Measurements from ENCODE around the gene B4GAT1. TPM values are rescaled to one million over a fixed set of nuclear protein-coding genes. Genes with fewer than 3 reads are reported as not detected.
A peak's percentile ranks its signal among the peaks of the same experiment; 100 is the strongest.
"Not testable (repeated sequence)": the region's sequence is repeated elsewhere in the genome, so short reads cannot be mapped to it uniquely, and the experiment has no call there.

B4GAT1 gene
- total RNA-seq, 1 experiment from 2014 or later: 10.6 TPM

DNA sequence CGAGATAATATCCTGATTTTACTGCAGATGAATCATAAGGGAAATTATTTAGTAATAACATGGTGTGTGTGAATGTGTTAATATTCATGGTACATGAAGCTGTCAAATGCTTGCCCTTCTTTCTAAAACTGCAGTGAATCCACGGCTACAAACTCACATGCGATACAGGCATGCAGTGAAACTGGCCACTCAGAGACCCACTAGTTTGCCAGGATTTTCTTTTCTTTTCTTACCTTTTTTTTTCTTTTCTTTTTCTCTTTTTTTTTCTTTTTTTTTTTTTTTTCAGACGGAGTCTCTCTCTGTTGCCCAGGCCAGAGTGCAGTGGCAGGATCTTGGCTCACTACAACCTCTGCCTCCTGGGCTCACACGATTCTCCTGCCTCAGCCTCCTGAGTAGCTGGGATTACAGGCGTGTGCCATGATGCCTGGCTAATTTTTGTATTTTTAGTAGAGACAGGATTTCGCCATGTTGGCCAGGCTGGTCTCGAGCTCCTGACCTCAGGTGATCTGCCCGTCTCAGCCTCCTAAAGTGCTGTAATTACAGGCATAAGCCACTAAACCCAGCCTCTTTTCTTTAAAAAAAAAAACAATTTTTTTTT, 26.4 kb upstream of the B4GAT1 start:
- H3K9me3 ChIP-seq (ENCODE audit: low read length); H2AFZ ChIP-seq (ENCODE audit: low read length); H3K4me2 ChIP-seq (ENCODE audit: low read depth, low read length, poor library complexity, severe bottlenecking); H3K36me3 ChIP-seq (ENCODE audit: insufficient read depth, low read length); H3K27ac ChIP-seq (ENCODE audit: low read length); H3K79me2 ChIP-seq (ENCODE audit: low read length); H3K4me3 ChIP-seq (ENCODE audit: low read length); H3K9me2 ChIP-seq (replicated peaks; ENCODE audit: insufficient read depth, low read length); H3K9ac ChIP-seq (ENCODE audit: low read length); DNase-seq; H4K20me1 ChIP-seq (ENCODE audit: insufficient read depth, low read depth, low read length); H3K27me3 ChIP-seq (ENCODE audit: low read length): not testable (repeated sequence)
- H3K4me1 ChIP-seq (ENCODE audit: low read length): peaks cover 19% of the 10 kb centered on the region

DNA sequence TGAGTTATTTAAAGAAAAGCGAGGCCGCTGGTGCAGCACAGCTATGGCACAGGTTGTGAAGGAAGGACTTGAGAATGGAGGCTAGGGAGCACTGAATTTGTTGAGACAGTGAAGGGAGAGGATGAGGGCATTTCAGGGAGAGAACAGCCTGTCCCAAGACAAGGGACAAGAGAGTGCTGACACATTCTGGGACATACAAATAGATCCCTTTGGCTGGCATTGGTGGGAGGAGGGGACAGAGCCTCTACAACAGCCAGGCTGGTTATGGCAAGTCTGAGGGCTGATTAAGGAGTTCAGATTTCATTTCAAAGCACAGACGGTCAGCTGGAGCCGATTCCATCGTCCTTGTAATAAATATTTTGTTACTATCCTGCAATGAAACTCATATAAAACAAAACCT, 25.8 kb upstream of the B4GAT1 start:
- H3K9me2 ChIP-seq (replicated peaks; ENCODE audit: insufficient read depth, low read length): no peaks in the 10 kb centered on the region
- peaks cover 24% of the 10 kb centered on the region for H3K4me1 ChIP-seq (ENCODE audit: low read length)
- H3K36me3 ChIP-seq (ENCODE audit: insufficient read depth, low read length): no peaks in the 10 kb centered on the region
- H3K27ac ChIP-seq (ENCODE audit: low read length): no peak overlapping the region
- H3K79me2 ChIP-seq (ENCODE audit: low read length): no peaks in the 10 kb centered on the region
- no peaks in the 10 kb centered on the region for H4K20me1 ChIP-seq (ENCODE audit: insufficient read depth, low read depth, low read length)
- H3K4me2 ChIP-seq (ENCODE audit: low read depth, low read length, poor library complexity, severe bottlenecking): no peak overlapping the region
- DNase-seq: no peak
- no peaks in the 10 kb centered on the region for H3K27me3 ChIP-seq (ENCODE audit: low read length)
- no peak overlapping the region for H2AFZ ChIP-seq (ENCODE audit: low read length)
- no peak overlapping the region for H3K4me3 ChIP-seq (ENCODE audit: low read length)
- no peak overlapping the region for H3K9ac ChIP-seq (ENCODE audit: low read length)
- H3K9me3 ChIP-seq (ENCODE audit: low read length): no peaks in the 10 kb centered on the region

DNA sequence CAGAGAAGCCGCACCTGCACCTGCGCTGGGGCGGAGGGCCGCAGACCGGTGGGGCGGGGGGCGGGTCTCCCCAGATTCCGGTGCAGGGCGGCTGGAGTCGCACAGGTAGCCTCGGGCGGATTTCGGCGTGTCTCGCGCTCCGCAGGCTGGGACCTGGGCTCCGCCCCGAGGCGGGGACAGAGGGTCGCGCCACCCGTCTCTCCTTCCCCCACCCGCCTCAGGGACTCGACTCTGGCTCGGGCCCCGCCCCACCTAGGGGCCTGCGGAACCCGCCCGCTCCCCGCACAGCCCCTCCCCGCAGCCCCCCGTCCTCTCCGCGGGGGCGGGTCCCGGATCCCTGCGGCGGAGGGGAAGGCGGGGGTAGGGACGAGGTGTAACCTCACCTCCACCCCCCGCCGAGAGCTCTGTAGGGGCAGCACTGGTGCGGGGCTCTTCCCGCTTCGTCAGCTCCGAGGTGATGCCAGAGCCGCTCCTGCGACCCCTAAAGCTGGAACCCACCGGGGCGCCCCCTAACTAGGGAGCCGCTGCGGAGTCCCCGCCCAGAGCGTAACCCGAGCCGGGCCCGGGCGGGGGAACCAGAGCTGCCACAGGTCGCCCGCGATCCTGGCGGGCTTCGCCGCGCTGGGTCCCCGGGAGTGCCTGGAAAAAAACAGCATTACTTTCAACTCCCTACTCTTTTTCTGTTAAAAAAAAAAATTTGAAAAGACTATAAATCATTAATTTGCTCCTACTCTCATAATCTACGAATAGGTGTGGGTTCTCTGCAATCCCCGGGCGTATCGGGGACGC, 24.4 kb upstream of the B4GAT1 start, which contains the start of gene SLC29A2:
Gene SLC29A2, minus strand, starts transcription at position 134 of the 789 bp plus-strand sequence. CDS start 169 bp downstream, outside the sequence.
- Histone ChIP-seq H4K20me1 (ENCODE audit: insufficient read depth, low read depth, low read length) (no peaks in the 10 kb centered on the region), H3K4me1 (ENCODE audit: low read length) (peaks cover 24% of the 10 kb centered on the region), H3K27ac (ENCODE audit: low read length) (no peak within 1 kb of the TSS; the same call in 1 of the 2 replicates), H3K9me3 (ENCODE audit: low read length) (no peaks in the 10 kb centered on the region), H3K4me3 (ENCODE audit: low read length) (peak within 1 kb of the TSS; percentile 69), H2AFZ (ENCODE audit: low read length) (peak within 1 kb of the TSS; percentile 89), H3K36me3 (ENCODE audit: insufficient read depth, low read length) (no peaks in the 10 kb centered on the region), H3K9ac (ENCODE audit: low read length) (peak within 1 kb of the TSS; percentile 63), H3K79me2 (ENCODE audit: low read length) (no peaks in the 10 kb centered on the region), H3K27me3 (ENCODE audit: low read length) (no peaks in the 10 kb centered on the region), H3K4me2 (ENCODE audit: low read depth, low read length, poor library complexity, severe bottlenecking) (peak within 1 kb of the TSS; percentile 83), H3K9me2 (replicated peaks; ENCODE audit: insufficient read depth, low read length) (no peaks in the 10 kb centered on the region)
- peak; percentile 70 for DNase-seq

DNA sequence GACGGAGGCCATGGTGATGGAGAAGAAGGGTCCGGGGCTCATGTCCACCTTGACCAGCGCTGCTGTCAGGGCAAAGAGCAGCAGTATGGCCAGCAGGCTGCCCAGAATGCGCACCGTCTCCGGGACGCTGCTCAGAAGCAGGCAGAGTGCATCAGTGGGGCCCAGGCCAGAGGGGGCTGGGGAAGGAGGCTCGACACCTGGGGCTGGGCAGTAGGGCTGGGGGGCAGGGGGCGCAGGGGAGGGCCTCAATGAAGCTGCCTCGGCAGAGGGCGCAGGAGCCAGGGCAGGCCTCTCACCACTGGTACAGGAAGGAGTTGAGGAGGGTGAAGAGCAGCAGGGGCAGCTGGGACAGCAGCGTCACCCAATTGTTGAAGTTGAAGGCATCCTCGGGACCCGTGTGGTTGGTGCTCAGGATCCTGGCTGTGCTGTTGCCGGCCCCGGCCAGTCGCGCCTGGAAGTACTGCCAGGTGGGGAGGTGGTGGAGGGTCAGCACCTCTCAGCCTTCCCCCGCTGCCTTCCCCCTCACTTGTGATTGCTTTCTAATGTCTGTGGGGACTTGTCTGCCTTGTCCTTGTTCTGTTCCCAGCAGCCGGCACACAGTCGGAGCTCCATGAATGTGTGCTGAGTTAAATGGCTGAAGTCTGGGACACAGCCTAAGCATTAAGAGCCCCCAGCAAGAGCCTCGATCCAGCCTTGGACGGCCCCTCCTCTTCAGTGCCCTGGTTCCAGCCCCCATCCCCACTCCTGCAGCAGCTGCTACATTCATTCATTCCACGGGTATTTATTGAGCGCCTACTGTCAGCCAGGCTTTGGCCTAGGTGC, 21.9 kb upstream of the B4GAT1 start:
- H3K9ac ChIP-seq (ENCODE audit: low read length): no peak overlapping the region
- H3K4me2 ChIP-seq (ENCODE audit: low read depth, low read length, poor library complexity, severe bottlenecking): no peak overlapping the region

DNA sequence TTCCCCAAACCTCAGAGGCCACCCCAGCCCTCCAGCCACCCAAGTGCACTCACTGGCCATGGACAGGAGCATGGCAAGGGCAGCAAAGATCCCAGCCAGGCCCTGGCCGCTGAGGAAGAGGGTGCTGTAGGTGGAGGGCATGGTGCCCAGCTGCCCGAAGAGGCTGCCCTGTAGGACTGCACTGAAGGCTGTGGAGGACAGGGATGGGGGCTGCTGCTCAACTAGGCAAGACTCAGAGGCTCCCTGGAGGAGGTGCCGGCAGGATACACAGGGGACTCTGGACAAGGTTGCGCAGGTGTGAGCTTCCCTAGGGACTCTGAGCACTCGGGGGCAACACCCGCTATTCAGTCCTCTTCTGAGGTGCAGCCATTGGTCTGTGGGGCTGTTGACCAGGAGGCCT, 21.1 kb upstream of the B4GAT1 start:
- DNase-seq: no peak
- H3K4me2 ChIP-seq (ENCODE audit: low read depth, low read length, poor library complexity, severe bottlenecking): no peak overlapping the region
- H3K27me3 ChIP-seq (ENCODE audit: low read length): no peaks in the 10 kb centered on the region
- no peaks in the 10 kb centered on the region for H3K9me2 ChIP-seq (replicated peaks; ENCODE audit: insufficient read depth, low read length)
- no peak overlapping the region for H3K9ac ChIP-seq (ENCODE audit: low read length)
- 0 out of 2 replicates have a peak, but pooled peaks cover 3% of the 10 kb centered on the region for H4K20me1 ChIP-seq (ENCODE audit: insufficient read depth, low read depth, low read length)
- H3K27ac ChIP-seq (ENCODE audit: low read length): no peak overlapping the region
- no peaks in the 10 kb centered on the region for H3K9me3 ChIP-seq (ENCODE audit: low read length)
- no peaks in the 10 kb centered on the region for H3K36me3 ChIP-seq (ENCODE audit: insufficient read depth, low read length)
- no peak overlapping the region for H2AFZ ChIP-seq (ENCODE audit: low read length)
- no peak overlapping the region for H3K4me3 ChIP-seq (ENCODE audit: low read length)
- H3K79me2 ChIP-seq (ENCODE audit: low read length): no peaks in the 10 kb centered on the region
- peaks cover 24% of the 10 kb centered on the region for H3K4me1 ChIP-seq (ENCODE audit: low read length)

More for the DNA sequence above, 21.9 kb upstream of the B4GAT1 start:
- H4K20me1 ChIP-seq (ENCODE audit: insufficient read depth, low read depth, low read length): no peaks in the 10 kb centered on the region
- H2AFZ ChIP-seq (ENCODE audit: low read length): no peak overlapping the region
- H3K9me2 ChIP-seq (replicated peaks; ENCODE audit: insufficient read depth, low read length): no peaks in the 10 kb centered on the region
- no peak for DNase-seq
- H3K9me3 ChIP-seq (ENCODE audit: low read length): no peaks in the 10 kb centered on the region
- H3K36me3 ChIP-seq (ENCODE audit: insufficient read depth, low read length): no peaks in the 10 kb centered on the region
- H3K27ac ChIP-seq (ENCODE audit: low read length): no peak overlapping the region
- H3K4me1 ChIP-seq (ENCODE audit: low read length): peaks cover 24% of the 10 kb centered on the region
- H3K27me3 ChIP-seq (ENCODE audit: low read length): no peaks in the 10 kb centered on the region
- no peak overlapping the region for H3K4me3 ChIP-seq (ENCODE audit: low read length)
- no peaks in the 10 kb centered on the region for H3K79me2 ChIP-seq (ENCODE audit: low read length)

DNA sequence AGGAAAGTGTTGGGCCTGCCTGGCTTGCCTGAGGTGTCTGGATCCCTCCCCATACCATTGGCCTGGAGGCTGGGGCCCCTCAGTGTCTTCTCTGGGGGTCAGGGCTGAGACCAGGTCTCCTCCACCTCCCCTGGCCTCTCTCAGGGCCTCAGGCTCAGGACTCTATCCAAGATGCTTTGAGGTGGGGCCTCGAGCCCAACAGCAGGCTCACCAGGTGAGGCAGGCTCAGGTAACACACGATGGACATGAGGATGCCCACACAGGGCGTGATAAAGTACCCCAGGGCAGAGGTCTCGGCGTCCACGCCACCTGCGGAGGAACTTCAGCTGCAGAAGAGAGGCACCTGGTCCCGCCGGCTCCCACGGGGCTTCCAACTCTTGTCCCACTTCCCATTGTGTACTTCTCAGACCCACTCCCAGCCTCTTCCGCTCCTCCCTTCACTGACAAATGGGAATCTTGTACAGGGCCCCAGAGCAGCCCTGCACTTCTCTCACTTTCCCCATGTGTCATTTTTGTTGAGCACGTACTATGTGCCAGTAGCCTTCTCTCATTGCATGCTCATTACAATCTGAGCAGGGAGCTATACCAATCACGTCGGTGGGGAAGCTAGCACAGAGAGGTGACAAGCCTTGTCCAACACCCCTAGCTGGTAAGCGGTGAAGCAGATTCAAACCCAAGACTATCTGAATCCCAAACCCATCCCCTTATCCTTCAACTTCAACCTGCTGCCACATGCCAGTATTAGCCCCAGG, 20.3 kb upstream of the B4GAT1 start:
- Histone ChIP-seq H3K27ac (ENCODE audit: low read length) (no peak overlapping the region), H3K9me2 (replicated peaks; ENCODE audit: insufficient read depth, low read length) (no peaks in the 10 kb centered on the region), H3K36me3 (ENCODE audit: insufficient read depth, low read length) (no peaks in the 10 kb centered on the region), H4K20me1 (ENCODE audit: insufficient read depth, low read depth, low read length) (0 out of 2 replicates have a peak, but pooled peaks cover 3% of the 10 kb centered on the region), H3K4me3 (ENCODE audit: low read length) (no peak overlapping the region), H2AFZ (ENCODE audit: low read length) (no peak overlapping the region), H3K27me3 (ENCODE audit: low read length) (no peaks in the 10 kb centered on the region), H3K79me2 (ENCODE audit: low read length) (no peaks in the 10 kb centered on the region), H3K4me1 (ENCODE audit: low read length) (peaks cover 20% of the 10 kb centered on the region), H3K4me2 (ENCODE audit: low read depth, low read length, poor library complexity, severe bottlenecking) (no peak overlapping the region), H3K9me3 (ENCODE audit: low read length) (no peaks in the 10 kb centered on the region), H3K9ac (ENCODE audit: low read length) (no peak overlapping the region)
- DNase-seq: peak; percentile 61

DNA sequence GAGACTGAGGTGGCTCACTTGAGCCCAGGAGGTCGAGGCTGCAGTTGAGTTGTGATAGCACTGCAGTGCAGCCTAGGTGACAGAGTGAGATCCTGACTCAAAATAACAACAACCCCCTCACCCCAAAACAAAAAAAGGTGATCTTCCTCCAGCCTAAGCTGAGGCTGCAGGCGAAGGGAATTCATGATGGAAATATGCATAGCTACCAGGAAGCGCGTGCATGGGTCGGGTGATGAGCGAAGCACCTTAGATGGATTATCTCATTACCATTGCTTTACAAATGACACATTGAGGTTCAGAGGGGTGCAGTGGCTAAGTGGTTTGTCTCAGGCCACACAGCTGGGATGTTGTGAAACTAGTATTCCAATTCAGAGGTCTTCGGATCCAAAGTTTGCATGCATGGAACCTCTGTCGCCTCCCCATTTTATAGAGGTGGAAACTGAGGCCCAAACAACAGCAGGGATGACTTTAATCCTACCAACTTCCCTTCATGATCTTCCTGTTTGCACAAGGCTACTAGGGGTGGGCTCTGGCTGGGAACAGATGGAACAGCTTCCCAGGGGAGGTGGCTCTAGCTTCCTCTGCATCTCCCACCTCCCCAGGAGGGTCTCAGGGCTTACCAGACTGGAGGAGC, 19.5 kb upstream of the B4GAT1 start:
- Histone ChIP-seq H3K36me3 (ENCODE audit: insufficient read depth, low read length) (no peaks in the 10 kb centered on the region), H3K27ac (ENCODE audit: low read length) (no peak overlapping the region), H3K9me3 (ENCODE audit: low read length) (no peaks in the 10 kb centered on the region)

More for the DNA sequence above, 19.5 kb upstream of the B4GAT1 start:
- Histone ChIP-seq H3K4me1 (ENCODE audit: low read length) (peaks cover 12% of the 10 kb centered on the region), H3K4me3 (ENCODE audit: low read length) (no peak overlapping the region), H4K20me1 (ENCODE audit: insufficient read depth, low read depth, low read length) (0 out of 2 replicates have a peak, but pooled peaks cover 3% of the 10 kb centered on the region), H3K9ac (ENCODE audit: low read length) (no peak overlapping the region), H3K27me3 (ENCODE audit: low read length) (no peaks in the 10 kb centered on the region), H3K9me2 (replicated peaks; ENCODE audit: insufficient read depth, low read length) (no peaks in the 10 kb centered on the region), H2AFZ (ENCODE audit: low read length) (no peak overlapping the region), H3K4me2 (ENCODE audit: low read depth, low read length, poor library complexity, severe bottlenecking) (no peak overlapping the region), H3K79me2 (ENCODE audit: low read length) (no peaks in the 10 kb centered on the region)
- no peak for DNase-seq

All from Karpas-422 (cell line).